Colonic mucosa (tissue), 4 donors: Measurements from ENCODE around the gene TFR2. TPM values are rescaled to one million over a fixed set of nuclear protein-coding genes. Genes with fewer than 3 reads are reported as not detected.

Source experiments
- DNase-seq: peaks from one replicate; pipeline ENCODE4 v3.0.0-alpha.2; 2020
- H3K27ac ChIP-seq: fragments of 200-600 bp; one replicate; pipeline ENCODE4 v1.8.0; 2021
- H3K27me3 ChIP-seq: fragments of 200-600 bp; one replicate; pipeline ENCODE4 v1.8.0; 2021
- H3K36me3 ChIP-seq: fragments of 200-600 bp; one replicate; pipeline ENCODE4 v1.8.0; 2021
- H3K4me1 ChIP-seq: fragments of 200-600 bp; one replicate; pipeline ENCODE4 v1.8.0; 2021; ENCODE audit warnings: mild to moderate bottlenecking
- H3K4me3 ChIP-seq: fragments of 200-600 bp; one replicate; pipeline ENCODE4 v1.8.0; 2021
- H3K9ac ChIP-seq, 2 donors: one replicate each; pipeline ENCODE4 v1.7.0; 2013; ENCODE audit warnings: control low read depth in 2 of 2, low read depth in 2 of 2, low read length in 2 of 2
- H3K9me3 ChIP-seq: fragments of 200-600 bp; one replicate; pipeline ENCODE4 v1.8.0; 2021
- intact Hi-C: fragments of 100-400 bp; cut with DNase I; formaldehyde crosslinking; loops from one replicate; pipeline ENCODE4 v1.14.1; 2022
- total RNA-seq, 2 donors: library from RNA; stranded (reverse); fragmentation: NEBNext Ultra II Directional in 1 of 2; extraction: Animal tissue kit (Norgen Biotek cat#: 25700) in 1 of 2; gene quantifications; one replicate each; pipeline ENCODE4 v1.2.1, GENCODE V29; 2021
- TF ChIP-seq, protein P1 (sequence below): fragments of 200-600 bp; IDR thresholded peaks from one replicate; pipeline ENCODE4 v1.8.0; 2022; ENCODE audit warnings: antibody characterized with exemption, mild to moderate bottlenecking
- donor health status: healthy.
- donor health status: DM: no; HTN: no; CAD: no.
- donor health status: DM: no; HTN: no; CAD: no.

TFR2 gene
- total RNA-seq, 2 donors from 2014 or later: 1.8 to 2.3 TPM

DNA sequence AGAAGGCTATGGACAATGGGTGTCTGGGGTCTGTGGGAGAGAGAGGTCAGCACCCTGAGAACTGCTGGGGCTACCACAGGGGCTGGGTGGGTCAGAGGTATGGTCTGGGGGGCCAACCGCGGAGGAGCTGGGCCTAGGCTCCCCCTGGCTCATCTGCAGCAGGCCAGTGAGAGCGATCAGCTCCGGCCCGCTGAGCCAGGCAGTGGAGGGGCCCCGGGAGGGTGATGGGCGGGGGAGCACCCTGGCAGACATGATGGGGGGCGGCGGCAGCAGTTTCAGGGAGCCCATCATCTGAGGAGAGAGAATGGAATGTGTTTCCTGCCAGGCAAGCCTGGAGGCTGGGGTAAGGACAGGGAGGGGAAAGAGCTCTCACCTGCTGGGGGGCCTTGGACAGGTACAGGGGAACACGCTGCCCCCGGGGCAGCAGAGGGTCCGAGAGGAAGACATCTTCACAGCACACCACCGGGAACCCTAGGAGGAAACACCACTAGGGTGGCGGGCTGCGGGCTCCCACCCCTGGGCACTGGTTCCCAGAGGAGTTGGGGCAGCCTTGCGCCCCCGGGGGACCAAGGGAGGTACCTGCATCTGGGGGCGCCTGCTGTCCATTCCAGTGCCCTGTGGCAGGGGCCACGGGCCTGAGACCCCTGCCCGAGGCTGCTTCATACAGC lies 68.9 kb downstream of the TFR2 start:
- intact Hi-C loops: no loop called here
- no peak overlapping the region for H3K27ac ChIP-seq
- TF ChIP-seq, protein P1, sequence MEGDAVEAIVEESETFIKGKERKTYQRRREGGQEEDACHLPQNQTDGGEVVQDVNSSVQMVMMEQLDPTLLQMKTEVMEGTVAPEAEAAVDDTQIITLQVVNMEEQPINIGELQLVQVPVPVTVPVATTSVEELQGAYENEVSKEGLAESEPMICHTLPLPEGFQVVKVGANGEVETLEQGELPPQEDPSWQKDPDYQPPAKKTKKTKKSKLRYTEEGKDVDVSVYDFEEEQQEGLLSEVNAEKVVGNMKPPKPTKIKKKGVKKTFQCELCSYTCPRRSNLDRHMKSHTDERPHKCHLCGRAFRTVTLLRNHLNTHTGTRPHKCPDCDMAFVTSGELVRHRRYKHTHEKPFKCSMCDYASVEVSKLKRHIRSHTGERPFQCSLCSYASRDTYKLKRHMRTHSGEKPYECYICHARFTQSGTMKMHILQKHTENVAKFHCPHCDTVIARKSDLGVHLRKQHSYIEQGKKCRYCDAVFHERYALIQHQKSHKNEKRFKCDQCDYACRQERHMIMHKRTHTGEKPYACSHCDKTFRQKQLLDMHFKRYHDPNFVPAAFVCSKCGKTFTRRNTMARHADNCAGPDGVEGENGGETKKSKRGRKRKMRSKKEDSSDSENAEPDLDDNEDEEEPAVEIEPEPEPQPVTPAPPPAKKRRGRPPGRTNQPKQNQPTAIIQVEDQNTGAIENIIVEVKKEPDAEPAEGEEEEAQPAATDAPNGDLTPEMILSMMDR: no peak
- H3K4me3 ChIP-seq: no peak overlapping the region
- no peaks in the 10 kb centered on the region for H3K36me3 ChIP-seq
- DNase-seq: no peak
- H3K27me3 ChIP-seq: no peaks in the 10 kb centered on the region
- H3K9ac ChIP-seq: no peak overlapping the region
- H3K4me1 ChIP-seq: peaks cover 7% of the 10 kb centered on the region
- H3K9me3 ChIP-seq: no peaks in the 10 kb centered on the region

DNA sequence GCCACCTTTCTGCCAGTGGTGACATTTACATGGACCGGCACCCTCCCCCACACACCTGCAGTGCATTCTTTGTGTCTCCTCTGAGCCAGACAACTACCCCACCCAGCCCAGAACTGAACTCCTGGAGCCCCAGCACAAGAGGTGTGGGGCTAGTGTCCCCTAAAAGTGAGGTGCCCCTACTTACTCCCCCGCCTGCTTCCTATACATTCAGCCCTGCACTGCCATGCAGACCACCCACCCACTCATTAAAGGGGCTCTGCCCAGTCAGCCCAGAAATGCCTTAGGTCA lies 69.6 kb downstream of the TFR2 start:
- Histone ChIP-seq H3K27ac (no peak overlapping the region), H3K4me3 (no peak overlapping the region), H3K36me3 (no peaks in the 10 kb centered on the region), H3K9me3 (no peaks in the 10 kb centered on the region), H3K4me1 (peaks cover 7% of the 10 kb centered on the region), H3K27me3 (no peaks in the 10 kb centered on the region), H3K9ac (no peak overlapping the region)
- intact Hi-C loops: no loop called here
- no peak for DNase-seq
- TF ChIP-seq, protein P1: no peak

DNA sequence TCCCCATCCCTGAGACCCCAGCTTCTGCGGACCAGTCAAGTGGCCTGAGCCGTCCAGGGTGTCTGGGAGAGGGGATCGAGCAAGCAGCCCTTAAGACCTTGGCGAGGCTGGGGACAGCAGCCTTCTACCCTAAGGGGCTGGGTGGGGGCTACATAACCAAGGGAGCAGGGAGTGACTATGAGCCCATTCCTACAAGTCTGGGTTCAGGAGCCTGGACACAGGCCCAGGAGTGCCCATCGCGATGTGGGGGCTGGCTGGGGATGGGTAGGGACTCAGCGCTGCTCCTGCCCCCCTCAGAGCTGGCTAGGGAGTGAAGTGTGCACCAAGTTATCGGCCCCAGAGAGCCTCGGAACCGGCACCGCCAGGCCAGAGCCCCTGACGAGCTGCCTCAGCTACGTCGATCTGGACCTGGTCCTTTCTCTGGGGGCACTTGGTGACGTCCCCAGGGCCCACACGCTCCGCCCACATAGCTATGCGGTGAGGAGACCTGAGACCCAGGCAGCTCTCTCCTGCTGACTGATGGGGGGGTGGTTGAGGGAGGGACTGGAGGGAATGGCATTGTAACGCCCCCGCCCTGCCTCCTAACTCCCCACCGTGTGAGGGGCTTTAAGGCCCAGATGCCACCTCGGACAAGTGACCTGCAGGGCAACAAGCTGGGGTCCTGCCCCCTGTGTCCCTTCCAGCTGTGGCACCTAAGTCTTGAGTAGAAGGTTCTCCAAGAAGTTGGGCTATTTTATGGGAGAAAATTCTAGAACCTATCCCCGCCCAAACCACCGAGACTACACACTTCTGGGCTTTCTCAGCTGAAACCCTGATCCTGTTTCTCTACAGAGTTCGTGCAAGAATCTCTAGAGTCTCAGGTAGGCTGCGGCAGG lies 70.2 kb downstream of the TFR2 start:
- Histone ChIP-seq H3K4me1 (peaks cover 7% of the 10 kb centered on the region), H3K4me3 (no peak overlapping the region), H3K27me3 (no peaks in the 10 kb centered on the region), H3K9me3 (no peaks in the 10 kb centered on the region), H3K36me3 (no peaks in the 10 kb centered on the region), H3K9ac (no peak overlapping the region), H3K27ac (no peak overlapping the region)
- no peak for DNase-seq
- intact Hi-C loops: no loop called here
- TF ChIP-seq, protein P1: no peak

Other genes starting within 250 kb of the TFR2 start
- gene ZCWPW1, start 212.8 kb downstream of the TFR2 start, total RNA-seq: 1 to 10 TPM; 1.1 to 1.3 TPM
- 10 to 100 TPM; 27.2 to 39.1 TPM for gene MEPCE, start 211.7 kb downstream of the TFR2 start, total RNA-seq
- gene PPP1R35, start 205.1 kb downstream of the TFR2 start, total RNA-seq: 10 to 100 TPM; 38.8 to 50.5 TPM
- under 1 TPM; 0.54 to 0.74 TPM for gene SPACDR, start 177.3 kb downstream of the TFR2 start, total RNA-seq
- 10 to 100 TPM; 56.1 to 56.3 TPM for gene TSC22D4, start 162.3 kb downstream of the TFR2 start, total RNA-seq
- gene NYAP1, start 157.6 kb downstream of the TFR2 start, total RNA-seq: under 1 TPM; 0.44 to 0.69 TPM
- 10 to 100 TPM; 81.3 to 97.4 TPM for gene AGFG2, start 102.3 kb downstream of the TFR2 start, total RNA-seq
- gene SAP25, start 67.7 kb downstream of the TFR2 start, total RNA-seq: 1 to 10 TPM in 1 of 2 donors, under 1 TPM in 1; 0.69 to 5.5 TPM
- 10 to 100 TPM; 59.0 to 65.4 TPM for gene LRCH4, start 55.4 kb downstream of the TFR2 start, total RNA-seq
- 1 to 10 TPM in 1 of 2 donors, under 1 TPM in 1; 0.21 to 1.8 TPM for gene FBXO24, start 55.2 kb downstream of the TFR2 start, total RNA-seq
- 10 to 100 TPM; 14.7 to 23.1 TPM for gene PCOLCE, start 39.2 kb downstream of the TFR2 start, total RNA-seq
- gene MOSPD3, start 29.0 kb downstream of the TFR2 start, total RNA-seq: 10 to 100 TPM; 15.1 to 16.9 TPM
- under 1 TPM in 1 of 2 donors, not detected in 1; 0.29 TPM for gene ACTL6B, start 14.9 kb upstream of the TFR2 start, total RNA-seq
- gene GNB2, start 32.2 kb upstream of the TFR2 start, total RNA-seq: 100 to 1,000 TPM; 292 to 312 TPM
- 10 to 100 TPM; 20.9 to 33.4 TPM for gene GIGYF1, start 52.7 kb upstream of the TFR2 start, total RNA-seq
- 10 to 100 TPM; 28.8 to 43.4 TPM for gene POP7, start 64.6 kb upstream of the TFR2 start, total RNA-seq
- not detected for gene EPO, start 78.9 kb upstream of the TFR2 start, total RNA-seq
- gene ZAN, start 92.0 kb upstream of the TFR2 start, total RNA-seq: not detected
- gene EPHB4, start 186.0 kb upstream of the TFR2 start, total RNA-seq: 10 to 100 TPM; 43.1 to 75.9 TPM
- 10 to 100 TPM; 24.1 to 35.9 TPM for gene SLC12A9, start 211.2 kb upstream of the TFR2 start, total RNA-seq
- gene TRIP6, start 225.8 kb upstream of the TFR2 start, total RNA-seq: 10 to 100 TPM; 34.8 to 40.2 TPM
- 100 to 1,000 TPM; 114 to 204 TPM for gene SRRT, start 233.6 kb upstream of the TFR2 start, total RNA-seq
- 1 to 10 TPM; 2.1 to 4.4 TPM for gene UFSP1, start 248.2 kb upstream of the TFR2 start, total RNA-seq